Mesothelial cell of epicardium (in vitro differentiated cells): Measurements from ENCODE around the gene MTARC2. TPM values are rescaled to one million over a fixed set of nuclear protein-coding genes. Genes with fewer than 3 reads are reported as not detected.
"Not testable (repeated sequence)": the region's sequence is repeated elsewhere in the genome, so short reads cannot be mapped to it uniquely, and the experiment has no call there.

Experiments
- DNase-seq, 2 experiments: peaks; one replicate each; pipeline ENCODE4 v3.0.0; 2021; ENCODE audit warnings: low spot score in 2 of 2; ENCODE audit not compliant: unreplicated experiment in 2 of 2
- H3K27ac Mint-ChIP-seq: 2 replicates; pipeline ENCODE4 v1.8.0; 2021; ENCODE audit warnings: mixed read lengths
- H3K27me3 Mint-ChIP-seq: 2 replicates; pipeline ENCODE4 v1.8.0; 2021; ENCODE audit warnings: low read depth, mixed read lengths
- H3K36me3 Mint-ChIP-seq: 2 replicates; pipeline ENCODE4 v1.8.0; 2021; ENCODE audit warnings: mixed read lengths
- H3K4me1 Mint-ChIP-seq: 2 replicates; pipeline ENCODE4 v1.8.0; 2021; ENCODE audit warnings: mixed read lengths
- H3K4me3 Mint-ChIP-seq: 2 replicates; pipeline ENCODE4 v1.8.0; 2021; ENCODE audit warnings: mild to moderate bottlenecking, moderate library complexity, mixed read lengths
- H3K9me3 Mint-ChIP-seq: 2 replicates; pipeline ENCODE4 v1.8.0; 2021; ENCODE audit warnings: mixed read lengths
- total RNA-seq: library from RNA; stranded (reverse); gene quantifications from 3 replicates; pipeline ENCODE4 v1.2.1, GENCODE V29; 2021
- TF ChIP-seq, protein P1 (sequence below): fragments of 200-600 bp; sonication (generic); IDR thresholded peaks from one replicate; pipeline ENCODE4 v1.5.0; 2021; ENCODE audit warnings: antibody characterized with exemption; ENCODE audit not compliant: unreplicated experiment

The MTARC2 gene
- total RNA-seq, 1 donor from 2014 or later: 12.5 TPM

DNA sequence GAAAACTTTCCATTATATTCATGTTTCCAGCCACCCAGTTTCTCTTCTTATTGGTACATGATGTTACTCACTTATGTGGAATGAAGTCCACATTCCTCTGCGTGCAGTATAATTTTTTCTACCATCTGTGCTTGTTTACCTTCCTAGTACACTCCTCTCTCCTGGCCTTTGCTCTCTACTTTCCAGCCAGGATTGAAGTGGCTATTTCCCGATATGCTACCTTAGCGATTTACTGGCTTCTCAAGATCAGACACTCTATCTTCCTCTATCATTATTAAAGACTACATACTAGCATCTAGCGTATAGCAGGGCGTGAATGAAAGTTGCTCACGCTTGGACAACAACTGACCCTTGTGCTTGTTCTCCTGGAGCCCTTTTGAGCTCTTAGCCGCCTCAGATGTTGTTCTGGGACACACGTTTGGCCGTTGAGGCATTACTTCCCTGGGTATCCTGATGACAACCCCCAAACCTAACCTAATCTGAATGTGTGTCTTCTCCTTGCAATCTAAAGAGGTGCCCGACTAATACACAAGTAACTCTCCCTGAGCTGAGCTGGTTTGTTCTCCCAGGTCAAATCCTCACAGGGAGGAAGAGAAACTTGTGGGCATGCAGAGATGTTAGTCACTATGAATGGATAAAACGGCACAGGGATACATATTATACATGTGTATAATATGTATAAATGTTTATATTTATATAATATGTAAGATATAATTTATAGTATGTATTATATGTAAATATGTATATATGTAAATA lies 13.4 kb upstream of the MTARC2 start:
- DNase-seq: no peak
- no peak overlapping the region for H3K4me3 Mint-ChIP-seq
- H3K36me3 Mint-ChIP-seq: no peaks in the 10 kb centered on the region
- H3K9me3 Mint-ChIP-seq: no peaks in the 10 kb centered on the region
- H3K27me3 Mint-ChIP-seq: peaks cover 2% of the 10 kb centered on the region
- TF ChIP-seq, protein P1, sequence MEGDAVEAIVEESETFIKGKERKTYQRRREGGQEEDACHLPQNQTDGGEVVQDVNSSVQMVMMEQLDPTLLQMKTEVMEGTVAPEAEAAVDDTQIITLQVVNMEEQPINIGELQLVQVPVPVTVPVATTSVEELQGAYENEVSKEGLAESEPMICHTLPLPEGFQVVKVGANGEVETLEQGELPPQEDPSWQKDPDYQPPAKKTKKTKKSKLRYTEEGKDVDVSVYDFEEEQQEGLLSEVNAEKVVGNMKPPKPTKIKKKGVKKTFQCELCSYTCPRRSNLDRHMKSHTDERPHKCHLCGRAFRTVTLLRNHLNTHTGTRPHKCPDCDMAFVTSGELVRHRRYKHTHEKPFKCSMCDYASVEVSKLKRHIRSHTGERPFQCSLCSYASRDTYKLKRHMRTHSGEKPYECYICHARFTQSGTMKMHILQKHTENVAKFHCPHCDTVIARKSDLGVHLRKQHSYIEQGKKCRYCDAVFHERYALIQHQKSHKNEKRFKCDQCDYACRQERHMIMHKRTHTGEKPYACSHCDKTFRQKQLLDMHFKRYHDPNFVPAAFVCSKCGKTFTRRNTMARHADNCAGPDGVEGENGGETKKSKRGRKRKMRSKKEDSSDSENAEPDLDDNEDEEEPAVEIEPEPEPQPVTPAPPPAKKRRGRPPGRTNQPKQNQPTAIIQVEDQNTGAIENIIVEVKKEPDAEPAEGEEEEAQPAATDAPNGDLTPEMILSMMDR: no peak
- H3K27ac Mint-ChIP-seq: peak overlapping the region; percentile 22
- H3K4me1 Mint-ChIP-seq: peaks cover 11% of the 10 kb centered on the region

DNA sequence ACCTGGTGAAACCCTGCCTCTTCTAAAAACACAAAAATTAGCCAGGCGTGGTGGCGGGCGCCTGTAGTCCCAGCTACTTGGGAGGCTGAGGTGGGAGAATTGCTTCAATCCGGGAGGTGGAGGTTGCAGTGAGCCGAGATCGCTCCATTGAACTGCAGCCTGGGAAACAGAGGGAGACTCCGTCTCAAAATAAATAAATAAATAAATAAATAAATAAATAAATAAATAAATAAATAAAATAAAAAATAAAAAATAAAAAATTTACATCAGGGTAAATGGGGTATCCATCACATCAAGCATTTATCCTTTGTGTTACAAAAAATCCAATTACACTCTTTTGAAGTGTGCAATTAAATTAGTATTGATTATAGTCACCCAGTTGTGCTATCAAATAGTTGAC lies 11.8 kb upstream of the MTARC2 start:
- not testable (repeated sequence) for H3K36me3 Mint-ChIP-seq, H3K4me3 Mint-ChIP-seq, H3K9me3 Mint-ChIP-seq, DNase-seq, H3K27me3 Mint-ChIP-seq, H3K27ac Mint-ChIP-seq
- peaks cover 11% of the 10 kb centered on the region for H3K4me1 Mint-ChIP-seq

DNA sequence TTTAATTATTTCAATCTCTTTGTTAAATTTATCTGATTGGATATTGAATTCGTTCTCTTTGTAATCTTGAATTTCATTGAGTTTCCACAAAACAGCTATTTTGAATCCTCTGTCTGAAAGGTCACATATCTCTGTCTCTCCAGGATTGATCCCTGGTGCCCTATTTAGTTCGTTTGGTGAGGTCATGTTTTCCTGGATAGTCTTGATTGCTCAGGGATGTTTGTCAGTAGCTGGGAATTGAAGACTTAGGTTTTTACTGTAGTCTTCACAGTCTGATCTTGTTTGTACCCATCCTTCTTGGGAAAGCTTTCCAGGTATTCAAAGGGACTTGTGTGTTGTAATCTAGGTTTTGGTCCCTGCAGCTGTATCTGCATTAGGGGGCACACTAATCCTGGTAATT lies 6.8 kb upstream of the MTARC2 start:
- Mint-ChIP-seq H3K4me1 (no peaks in the 10 kb centered on the region), H3K27ac (no peak overlapping the region), H3K9me3 (peaks cover 9% of the 10 kb centered on the region), H3K4me3 (no peak overlapping the region), H3K36me3 (no peaks in the 10 kb centered on the region), H3K27me3 (peaks cover 8% of the 10 kb centered on the region)
- TF ChIP-seq, protein P1: no peak
- no peak for DNase-seq

DNA sequence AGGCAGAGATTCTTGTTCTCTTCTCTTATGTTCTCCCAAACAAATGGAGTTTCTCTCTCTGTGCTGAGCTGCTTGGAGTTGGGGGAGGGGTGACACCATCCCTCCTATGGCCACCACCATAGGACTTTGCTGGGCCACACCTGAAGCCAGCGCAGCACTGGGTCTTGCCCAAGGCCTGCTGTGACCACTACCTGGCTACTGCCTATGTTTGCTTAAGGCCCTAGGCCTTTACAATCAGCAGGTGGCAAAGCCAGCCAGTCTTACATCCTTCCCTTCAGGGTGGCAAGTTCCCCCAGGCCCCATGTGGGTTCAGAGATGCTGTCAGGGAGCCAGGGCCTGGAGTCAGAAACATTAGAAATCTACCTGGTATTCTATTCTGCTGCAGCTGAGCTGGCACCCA lies 6.3 kb upstream of the MTARC2 start:
- no peak overlapping the region for H3K27ac Mint-ChIP-seq
- no peaks in the 10 kb centered on the region for H3K4me1 Mint-ChIP-seq
- H3K36me3 Mint-ChIP-seq: no peaks in the 10 kb centered on the region

DNA sequence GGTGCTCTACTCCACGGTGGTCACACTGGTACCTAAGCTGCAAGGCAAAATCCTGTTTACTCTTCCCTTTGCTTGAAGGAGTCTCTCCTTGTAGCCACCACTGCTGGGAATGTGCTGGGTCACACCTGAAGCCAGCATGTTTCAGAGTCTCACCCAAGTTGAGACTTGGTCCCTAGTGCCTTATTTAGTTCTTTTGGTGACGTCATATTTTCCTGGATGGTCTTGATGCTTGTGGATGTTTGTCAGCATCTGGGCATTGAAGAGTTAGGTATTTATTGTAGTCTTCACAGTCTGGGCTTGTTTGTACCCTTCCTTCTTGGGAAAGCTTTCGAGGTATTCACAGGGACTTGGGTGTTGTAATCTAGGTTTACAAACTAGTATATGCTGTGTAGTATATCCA lies 5.6 kb upstream of the MTARC2 start:
- Mint-ChIP-seq H3K4me3 (no peak overlapping the region), H3K9me3 (peaks cover 9% of the 10 kb centered on the region), H3K27ac (no peak overlapping the region), H3K27me3 (peaks cover 10% of the 10 kb centered on the region), H3K4me1 (peaks cover 6% of the 10 kb centered on the region), H3K36me3 (no peaks in the 10 kb centered on the region)
- TF ChIP-seq, protein P1: no peak
- no peak for DNase-seq

More for the DNA sequence above, 6.3 kb upstream of the MTARC2 start:
- H3K4me3 Mint-ChIP-seq: no peak overlapping the region
- H3K27me3 Mint-ChIP-seq: peaks cover 8% of the 10 kb centered on the region
- TF ChIP-seq, protein P1: no peak
- peaks cover 9% of the 10 kb centered on the region for H3K9me3 Mint-ChIP-seq
- DNase-seq: no peak

DNA sequence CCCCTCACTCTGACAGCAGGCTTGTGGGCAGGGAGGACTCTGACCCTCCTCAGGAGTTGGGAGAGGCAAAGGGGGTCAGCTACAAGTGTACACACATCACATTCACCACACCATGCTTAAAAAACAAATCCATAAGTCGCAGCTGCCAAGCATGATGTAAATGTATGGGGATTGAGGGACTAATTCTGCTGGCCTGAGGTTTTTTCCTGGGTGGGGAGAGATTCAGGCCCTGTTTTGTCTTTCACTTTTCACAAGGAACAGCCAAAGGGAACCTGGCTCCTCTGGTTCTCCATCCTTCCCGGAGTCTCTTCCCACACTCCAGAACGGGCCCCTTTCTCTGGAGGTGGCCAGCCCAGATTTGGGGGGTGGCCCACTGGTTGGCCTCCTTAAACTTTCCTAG lies 1.3 kb upstream of the MTARC2 start:
- Mint-ChIP-seq H3K4me1 (peaks cover 35% of the 10 kb centered on the region), H3K4me3 (peak overlapping the region; percentile 82), H3K36me3 (no peaks in the 10 kb centered on the region), H3K27ac (no peak overlapping the region), H3K9me3 (no peaks in the 10 kb centered on the region), H3K27me3 (peaks cover 4% of the 10 kb centered on the region)
- TF ChIP-seq, protein P1: no peak
- no peak for DNase-seq
